GM19463 (cell line): ENCODE results near the gene SPATA31D3.
A peak's percentile ranks its signal among the peaks of the same experiment; 100 is the strongest.
"Not testable (repeated sequence)": the region's sequence is repeated elsewhere in the genome, so short reads cannot be mapped to it uniquely, and the experiment has no call there.

Experiments
- ATAC-seq: cut with Tn5 transposase; IDR thresholded peaks from one replicate; pipeline ENCODE4 v1.9.1; 2021; ENCODE audit warnings: mild to moderate bottlenecking, moderate library complexity; ENCODE audit not compliant: unreplicated experiment

Gene SPATA31D3

GRCh38 chr9:81976351-81976750 is 33.1 kb downstream of the SPATA31D3 start:
- no peak for ATAC-seq

- ATAC-seq: peak; percentile 90
These were observed 35.9 kb downstream of the SPATA31D3 start for GRCh38 chr9:81979196-81979595.

GRCh38 chr9:81980568-81980967 is 37.3 kb downstream of the SPATA31D3 start:
- ATAC-seq: no peak

GRCh38 chr9:81981883-81982282 is 38.6 kb downstream of the SPATA31D3 start:
- no peak for ATAC-seq

GRCh38 chr9:81984928-81985327 is 41.6 kb downstream of the SPATA31D3 start:
- ATAC-seq: no peak

- ATAC-seq: no peak
These were observed 42.8 kb downstream of the SPATA31D3 start for GRCh38 chr9:81986051-81986450.

- ATAC-seq: not testable (repeated sequence)
These were observed 45.2 kb downstream of the SPATA31D3 start, which contains the start of gene SPATA31D1 for GRCh38 chr9:81988472-81988871. TSS of gene SPATA31D1 (plus strand) at chr9:81988772. CDS start at chr9:81988819, 47 bp downstream.

GRCh38 chr9:81989700-81990099 is 46.4 kb downstream of the SPATA31D3 start:
- no peak for ATAC-seq

GRCh38 chr9:81993656-81994055 is 50.4 kb downstream of the SPATA31D3 start:
- no peak for ATAC-seq
